ENCODE results near the gene STIM2.

- TF ChIP-seq CTCF (IDR thresholded peaks at IDR 0.05) (no peak), EZH2 (IDR thresholded peaks at IDR 0.05) (no peak), EZH2phosphoT487 (IDR thresholded peaks at IDR 0.05) (no peak)
Observed at GRCh38 chr4:27049239-27049829, 188.7 kb downstream of the STIM2 start.

All from neural progenitor cell (in vitro differentiated cells).